HG02678 (cell line): ENCODE results near the gene IRX3.
"Not testable (repeated sequence)": the region's sequence is repeated elsewhere in the genome, so short reads cannot be mapped to it uniquely, and the experiment has no call there.

ENCODE experiments used
- ATAC-seq: cut with Tn5 transposase; IDR thresholded peaks from one replicate; pipeline ENCODE4 v1.9.1; 2021; ENCODE audit warnings: mild to moderate bottlenecking, moderate library complexity; ENCODE audit not compliant: unreplicated experiment

Gene IRX3

DNA sequence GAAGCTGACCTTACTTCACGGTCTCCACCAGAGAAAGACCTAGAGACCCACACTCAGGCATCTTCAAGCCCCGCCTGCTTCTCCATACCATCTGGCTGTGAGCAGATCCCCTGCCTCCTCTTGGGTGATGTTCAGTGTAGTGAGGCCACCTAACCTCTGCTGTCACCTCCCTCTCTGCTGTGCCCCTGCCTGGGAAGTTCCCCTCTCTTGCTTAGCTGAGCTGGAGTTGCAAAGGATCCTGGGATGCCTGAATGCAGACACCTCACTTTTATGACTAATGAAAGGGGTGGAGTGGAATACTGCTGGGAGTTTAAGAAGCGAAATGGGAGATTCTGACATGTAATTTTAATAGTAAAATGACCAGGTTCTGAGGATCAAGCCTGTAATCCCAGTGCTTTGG, 5.8 kb downstream of the IRX3 start:
- ATAC-seq: no peak

DNA sequence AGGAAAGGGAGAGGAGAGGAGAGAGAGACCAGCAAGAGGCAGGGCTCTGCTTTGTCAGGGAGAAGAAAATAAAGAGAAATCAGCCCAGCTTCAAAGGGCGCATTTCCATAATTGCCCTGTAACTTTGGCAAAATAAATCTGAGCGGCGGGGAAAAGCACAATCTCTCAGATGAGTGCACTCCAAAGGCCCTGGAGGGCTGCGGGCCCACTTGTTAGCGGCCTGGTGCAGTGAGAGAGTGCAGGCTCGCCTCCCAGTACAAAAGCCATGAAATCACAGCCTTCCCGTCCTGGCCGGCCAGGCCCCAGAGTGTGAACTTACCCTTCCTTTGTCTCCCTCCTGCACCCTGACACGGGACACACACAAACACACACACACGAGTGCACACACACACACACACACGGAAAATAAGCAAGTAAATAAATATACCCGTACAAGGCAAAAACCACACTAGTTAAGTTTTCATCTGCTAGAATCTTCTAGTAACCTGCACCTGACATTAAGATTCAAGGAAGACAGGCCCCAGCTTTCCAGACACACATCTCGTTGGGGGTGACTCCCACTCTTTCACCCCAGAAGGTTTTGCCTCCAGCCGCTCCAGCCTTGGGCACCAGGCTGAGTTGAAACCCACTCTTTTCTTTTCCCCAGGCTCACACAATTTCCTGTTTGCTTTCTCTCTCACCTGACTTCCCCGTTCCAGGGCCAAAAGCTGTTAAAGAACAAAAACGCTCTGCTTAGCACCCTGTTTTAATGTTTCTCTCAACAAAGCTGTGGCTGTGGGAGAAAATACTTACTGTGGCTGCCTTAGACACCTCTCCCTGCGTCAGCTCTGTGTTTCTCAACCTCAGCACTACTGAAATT, 8.5 kb downstream of the IRX3 start:
- no peak for ATAC-seq

DNA sequence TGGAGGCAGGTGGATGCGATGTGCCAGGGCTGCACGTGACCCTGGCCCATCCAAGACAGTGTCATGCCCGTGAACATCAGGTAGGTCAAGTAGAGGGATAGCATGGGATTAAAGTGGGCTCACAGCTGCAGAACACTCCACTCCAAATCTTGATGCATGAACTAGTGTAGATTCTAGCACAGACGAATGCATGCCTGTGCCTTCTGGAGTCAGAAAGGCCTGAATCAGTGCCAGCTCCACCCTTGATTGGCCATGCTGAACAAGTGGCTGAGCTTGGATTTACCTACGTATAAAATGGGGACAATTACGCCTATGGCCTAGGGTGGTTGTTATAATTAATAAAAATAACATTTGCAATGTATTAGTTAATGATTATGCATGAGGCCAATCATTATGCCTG, 10.6 kb downstream of the IRX3 start:
- ATAC-seq: no peak

DNA sequence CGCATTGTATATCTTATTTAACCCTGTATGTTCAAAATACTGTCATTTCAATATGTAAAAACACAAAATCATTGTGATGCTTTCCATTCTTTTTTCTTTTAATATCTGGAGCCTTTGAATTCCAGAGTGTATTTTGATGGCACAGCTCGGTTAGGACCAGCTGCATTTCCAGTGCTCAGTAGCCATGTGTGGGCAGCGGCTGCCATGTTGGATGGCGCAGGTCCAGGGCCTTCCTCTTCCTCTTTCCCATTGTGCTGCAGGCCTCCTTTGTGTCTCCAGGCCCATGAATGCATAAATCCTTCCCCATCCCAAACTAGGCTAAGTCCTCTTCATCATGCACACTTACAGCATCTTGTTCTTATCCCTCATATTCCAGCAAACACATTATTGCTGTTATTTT, 13.0 kb downstream of the IRX3 start:
- no peak for ATAC-seq

DNA sequence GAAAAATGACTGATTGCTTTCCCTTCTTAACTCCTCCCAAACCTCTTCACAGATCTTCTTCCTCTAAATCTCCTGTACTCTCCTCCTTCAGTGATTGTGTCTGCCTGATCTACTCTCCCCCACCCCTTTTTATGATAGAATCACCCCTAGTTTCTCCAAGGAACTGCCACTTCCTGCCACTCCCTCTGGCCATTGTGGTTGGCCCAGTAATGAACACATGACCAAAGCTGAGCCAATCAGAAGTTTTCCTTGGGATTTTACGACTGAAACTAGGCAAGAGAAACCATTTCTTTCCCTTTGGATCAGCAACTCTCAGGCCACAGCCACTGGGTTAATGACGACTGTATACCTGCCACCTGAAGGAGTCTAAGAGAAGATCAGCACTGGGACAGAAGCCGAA, 15.9 kb downstream of the IRX3 start:
- ATAC-seq: no peak

DNA sequence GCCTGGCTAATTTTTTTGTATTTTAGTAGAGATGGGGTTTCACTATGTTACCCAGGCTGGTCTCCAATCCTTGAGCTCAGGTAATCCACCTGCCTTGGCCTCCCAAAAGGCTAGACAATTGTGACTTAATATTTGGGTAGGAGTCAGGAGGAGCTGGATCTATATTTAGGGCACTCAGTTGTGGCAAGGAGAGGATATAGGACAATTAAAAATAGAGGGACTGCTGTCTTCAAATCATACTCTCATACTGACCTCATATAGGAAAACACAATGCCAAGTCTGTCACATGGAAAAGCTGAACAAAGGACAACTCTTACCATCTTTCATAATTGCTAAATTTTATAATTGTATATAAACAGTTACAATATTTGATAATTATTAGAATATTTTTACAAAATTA, 17.1 kb downstream of the IRX3 start:
- ATAC-seq: no peak

DNA sequence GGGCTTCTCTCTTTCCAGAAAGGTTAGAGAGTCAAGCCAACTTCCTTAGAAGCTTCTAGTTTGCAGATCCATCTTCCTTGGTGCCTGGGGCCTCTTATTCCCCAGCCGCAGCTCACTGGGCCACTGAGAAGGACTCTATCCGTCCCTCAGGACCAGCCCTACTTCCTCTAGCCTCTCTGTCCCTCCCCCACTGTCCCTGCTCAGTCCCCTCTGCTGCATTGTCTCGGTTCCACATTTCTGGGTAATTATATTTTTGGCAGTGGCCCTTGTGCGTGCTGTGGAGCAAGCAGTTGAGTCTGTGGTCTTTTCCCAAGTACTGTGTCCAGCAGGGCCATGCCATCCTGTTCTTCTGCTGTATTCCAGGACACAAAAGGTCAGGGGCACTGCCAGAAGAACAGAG, 17.8 kb downstream of the IRX3 start:
- no peak for ATAC-seq

DNA sequence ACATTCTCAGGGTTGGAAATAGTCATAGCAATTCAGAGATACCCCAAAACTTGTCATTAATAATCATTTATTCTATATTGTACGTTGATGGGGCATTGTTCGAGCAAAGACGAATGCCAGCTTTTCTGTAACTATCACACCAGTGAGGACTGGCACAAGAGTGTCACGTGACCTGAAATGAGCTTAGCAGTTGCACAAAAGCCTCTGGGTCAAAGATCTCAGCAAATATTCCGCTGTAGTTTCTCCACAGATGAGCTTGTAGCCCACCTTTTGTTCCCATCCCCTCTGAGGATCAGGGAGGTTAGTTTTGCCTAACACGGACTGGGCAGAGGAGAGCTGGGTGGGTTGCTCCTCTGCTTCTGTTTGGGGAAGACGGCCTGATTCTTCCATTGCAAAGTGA, 18.2 kb downstream of the IRX3 start:
- no peak for ATAC-seq

DNA sequence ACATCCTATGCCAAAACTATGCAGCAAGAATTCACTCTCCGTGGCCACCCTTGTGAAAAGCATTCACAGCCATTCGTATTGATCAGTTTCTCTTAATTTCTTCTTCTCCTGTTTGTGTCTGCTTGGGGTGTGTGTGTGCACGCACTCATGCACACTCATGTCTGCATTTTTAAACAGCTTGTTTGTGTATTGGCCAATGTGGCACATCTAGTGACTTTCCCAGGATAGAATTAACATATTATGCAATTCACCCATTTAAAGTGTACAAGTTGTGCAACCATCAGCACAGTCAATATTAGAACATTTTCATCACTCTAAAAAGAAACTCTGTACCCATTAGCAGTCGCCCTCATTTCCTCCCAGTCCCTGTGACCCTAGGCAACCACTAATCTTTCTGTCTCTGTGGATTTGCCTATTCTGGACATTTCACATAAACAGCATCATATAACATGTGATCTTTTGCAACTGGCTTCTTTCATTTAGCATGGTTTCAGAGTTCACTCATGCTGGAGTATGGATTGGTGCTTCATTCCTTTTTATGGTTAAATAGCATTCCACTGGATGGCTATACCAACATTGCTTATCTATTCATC, 20.1 kb downstream of the IRX3 start:
- ATAC-seq: no peak

DNA sequence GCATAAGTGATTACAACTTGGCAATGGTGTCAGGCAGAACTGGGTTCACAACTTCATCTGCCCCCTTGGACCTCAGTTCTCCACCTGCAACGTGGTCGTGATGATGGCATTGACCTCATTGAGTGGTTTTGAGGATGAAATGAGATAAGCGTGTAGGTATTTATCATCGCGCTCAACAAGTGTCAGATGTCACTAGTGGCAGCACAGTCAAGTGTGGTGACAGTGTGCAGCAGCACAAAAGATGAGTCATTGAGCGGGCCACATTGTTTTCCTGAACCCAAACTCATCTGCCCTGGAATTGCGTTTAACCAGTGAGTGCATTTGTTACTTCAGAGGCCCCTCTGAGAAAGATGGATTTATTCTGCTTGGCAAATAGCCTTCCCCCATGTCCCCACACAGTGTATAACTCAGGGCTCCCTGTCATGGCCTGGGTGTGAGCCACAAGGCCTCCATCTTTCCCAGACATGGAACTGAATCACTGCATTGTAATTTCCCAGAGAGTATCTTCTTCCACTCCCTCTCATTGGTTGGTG, 20.9 kb downstream of the IRX3 start:
- ATAC-seq: no peak

DNA sequence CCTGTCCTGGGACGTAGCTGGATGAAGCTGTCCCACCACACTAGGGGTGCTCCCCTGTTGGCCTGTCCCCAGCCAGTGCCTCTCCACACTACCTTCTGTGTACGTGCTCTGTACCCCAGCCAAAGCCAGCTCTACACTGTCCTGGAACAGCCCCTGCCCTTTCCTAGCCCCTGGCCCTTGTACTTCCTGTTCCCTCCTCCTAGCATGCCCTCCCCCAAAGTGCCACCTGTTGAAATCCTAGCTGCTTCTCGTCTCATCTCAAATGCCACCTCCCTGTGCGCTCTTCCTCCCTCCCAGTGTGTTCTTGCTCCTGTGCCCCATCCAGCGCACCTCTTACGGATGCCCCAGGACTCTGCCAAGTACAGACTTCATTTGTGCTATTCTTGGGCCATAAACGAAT, 33.5 kb downstream of the IRX3 start:
- no peak for ATAC-seq

DNA sequence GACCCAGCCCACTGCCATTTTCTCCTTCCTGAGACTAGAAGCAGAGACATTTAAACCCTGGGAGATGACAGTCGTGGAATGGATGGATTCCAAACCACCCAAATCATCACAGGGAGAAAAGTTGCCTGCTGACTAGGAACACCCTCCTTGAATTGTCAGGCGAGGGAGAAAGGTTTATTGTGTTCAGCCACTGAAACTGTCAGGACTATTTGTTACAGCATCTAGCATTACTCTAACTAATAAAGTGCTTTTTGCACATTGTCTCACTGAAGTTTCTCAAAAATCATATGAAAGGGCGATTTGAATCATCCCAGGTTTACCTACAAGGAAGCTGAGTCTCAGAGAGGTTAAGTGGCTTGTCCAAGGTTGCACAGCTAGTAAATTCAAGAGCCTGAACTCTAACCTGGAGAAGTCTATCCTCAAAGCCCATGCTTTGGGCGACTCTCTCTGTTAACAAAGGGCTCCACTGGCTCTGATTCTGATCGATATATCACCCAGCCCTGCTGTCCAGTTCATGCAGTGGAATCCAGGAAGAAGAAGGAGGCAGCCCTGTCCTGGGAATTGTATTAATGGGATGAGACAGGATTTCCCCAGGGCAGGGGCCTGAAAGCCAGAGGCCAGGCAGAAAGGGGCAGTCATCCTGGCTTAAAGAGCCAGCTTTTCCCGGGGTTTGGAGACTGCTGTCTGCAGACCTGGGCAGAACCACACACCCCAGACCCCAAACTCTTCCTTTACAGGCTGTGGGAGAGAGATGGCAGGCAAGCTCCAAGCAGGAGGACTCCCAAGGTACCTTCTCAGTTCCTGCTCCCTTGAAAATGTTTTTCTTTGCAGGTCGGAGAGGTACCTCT, 37.5 kb downstream of the IRX3 start:
- ATAC-seq: no peak

DNA sequence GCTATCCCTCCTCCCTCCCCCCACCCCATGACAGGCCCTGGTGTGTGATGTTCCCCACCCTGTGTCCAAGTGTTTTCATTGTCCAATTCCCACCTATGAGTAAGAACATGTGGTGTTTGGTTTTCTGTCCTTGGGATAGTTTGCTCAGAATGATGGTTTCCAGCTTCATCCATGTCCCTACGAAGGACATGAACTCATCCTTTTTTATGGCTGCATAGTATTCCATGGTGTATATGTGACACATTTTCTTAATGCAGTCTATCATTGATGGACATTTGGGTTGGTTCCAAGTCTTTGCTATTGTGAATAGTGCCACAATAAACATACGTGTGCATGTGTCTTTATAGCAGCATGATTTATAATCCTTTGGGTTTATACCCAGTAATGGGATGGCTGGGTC, 38.9 kb downstream of the IRX3 start:
- not testable (repeated sequence) for ATAC-seq

DNA sequence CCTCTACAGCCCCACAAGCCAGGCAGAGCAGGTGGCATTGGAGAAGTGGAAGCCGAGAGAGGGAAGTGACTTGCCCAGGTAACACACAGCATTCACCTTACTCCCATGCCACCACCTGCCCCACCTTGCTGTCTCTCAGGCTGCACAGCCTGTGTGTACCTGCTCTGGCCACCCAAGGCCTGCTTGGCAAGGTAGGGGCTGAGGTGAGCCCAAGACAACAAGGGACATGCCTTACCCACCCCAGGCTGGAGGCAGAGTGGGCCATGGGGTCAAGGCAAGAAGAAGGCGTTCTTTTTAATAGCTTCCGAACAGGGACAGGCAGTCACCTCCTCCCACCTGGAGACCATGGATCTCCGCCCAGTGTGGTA, 40.1 kb downstream of the IRX3 start:
- no peak for ATAC-seq

DNA sequence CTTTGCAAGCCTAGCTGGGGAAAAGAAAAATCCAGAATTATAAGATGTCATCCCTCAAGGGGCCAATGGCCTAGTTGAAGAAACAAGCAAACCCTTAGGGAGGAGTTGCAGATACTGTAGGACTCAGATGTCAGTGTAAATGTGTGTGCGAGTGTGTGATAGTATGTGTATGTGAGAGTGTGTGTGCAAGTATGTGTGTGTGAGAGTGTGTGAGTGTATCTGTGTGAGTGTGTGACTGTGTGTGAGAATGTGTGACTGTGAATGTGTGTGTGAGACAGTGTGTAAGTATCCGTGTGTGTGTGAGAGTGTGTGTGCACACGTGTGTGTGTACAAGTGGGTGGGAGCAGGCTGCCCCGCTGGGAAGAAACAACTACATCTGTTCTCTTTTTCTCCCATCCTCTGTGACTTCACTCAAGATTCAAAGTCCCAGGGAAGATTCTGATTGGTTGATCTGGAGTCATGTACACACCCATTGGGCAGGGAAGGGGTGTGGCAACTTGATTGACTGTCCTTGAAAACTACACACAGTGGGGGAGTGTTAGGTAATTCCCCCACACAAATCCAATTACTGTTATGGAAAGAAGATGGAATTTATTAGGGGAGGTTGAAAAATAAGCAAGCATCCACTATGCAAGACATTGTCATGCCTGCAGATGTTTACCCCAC, 40.7 kb downstream of the IRX3 start:
- ATAC-seq: no peak

DNA sequence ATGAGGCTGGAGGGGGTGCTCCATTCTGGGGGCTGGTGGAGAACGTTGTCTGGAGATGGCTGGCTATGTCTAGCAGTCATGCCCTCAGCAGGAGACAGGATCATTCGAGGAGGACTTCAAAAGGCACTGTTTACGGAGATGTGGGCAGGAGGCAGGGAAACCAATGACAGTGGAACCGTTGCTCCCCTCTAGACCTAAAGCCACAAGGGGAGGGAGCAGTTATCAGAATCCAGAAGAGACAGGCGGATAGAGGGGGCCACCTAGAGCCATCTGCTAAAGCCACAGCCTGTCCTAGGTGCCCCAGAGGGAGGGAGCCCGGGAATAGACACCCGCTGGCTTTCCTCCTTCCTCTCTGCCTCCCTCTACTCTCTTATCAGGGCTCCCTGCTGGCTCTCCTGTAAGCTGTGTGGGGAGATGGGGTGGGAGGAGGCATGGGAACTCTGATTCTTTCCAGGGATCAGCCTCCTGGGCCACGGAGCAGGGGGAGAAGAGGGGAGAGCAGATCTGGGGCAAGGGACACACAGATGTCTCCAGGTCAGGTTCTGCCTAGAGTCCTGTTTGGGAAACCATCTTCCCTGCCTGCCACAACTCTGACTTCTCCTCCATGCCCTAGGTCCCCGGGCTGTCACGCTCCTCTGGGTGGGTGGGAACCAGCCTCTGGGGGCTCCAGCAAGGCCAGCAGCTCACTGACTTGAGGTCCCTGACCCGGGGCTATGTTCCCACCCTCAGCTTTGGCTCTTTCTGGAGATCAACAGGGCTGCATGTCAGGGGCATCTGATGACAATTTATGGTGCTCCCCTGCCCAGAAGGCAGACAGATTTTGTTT, 42.3 kb downstream of the IRX3 start:
- no peak for ATAC-seq

DNA sequence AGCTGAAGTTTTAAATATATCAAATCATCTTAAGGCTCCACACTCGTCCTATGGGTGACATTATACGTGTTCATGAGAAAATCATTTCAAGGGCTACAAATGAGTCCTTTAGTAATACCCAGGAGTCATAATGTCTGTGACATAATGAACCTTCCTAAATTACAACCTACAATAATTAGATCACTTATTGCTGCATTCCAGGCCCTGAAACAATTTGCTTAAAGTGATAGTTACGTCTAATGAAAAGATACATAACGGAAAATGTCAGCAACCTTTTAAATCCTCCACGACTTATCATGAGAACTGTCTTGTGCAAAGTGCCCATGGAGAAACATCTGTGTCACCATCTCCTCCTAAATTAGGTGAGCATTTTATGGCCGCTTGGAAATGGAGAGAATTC, 43.4 kb downstream of the IRX3 start:
- ATAC-seq: no peak

DNA sequence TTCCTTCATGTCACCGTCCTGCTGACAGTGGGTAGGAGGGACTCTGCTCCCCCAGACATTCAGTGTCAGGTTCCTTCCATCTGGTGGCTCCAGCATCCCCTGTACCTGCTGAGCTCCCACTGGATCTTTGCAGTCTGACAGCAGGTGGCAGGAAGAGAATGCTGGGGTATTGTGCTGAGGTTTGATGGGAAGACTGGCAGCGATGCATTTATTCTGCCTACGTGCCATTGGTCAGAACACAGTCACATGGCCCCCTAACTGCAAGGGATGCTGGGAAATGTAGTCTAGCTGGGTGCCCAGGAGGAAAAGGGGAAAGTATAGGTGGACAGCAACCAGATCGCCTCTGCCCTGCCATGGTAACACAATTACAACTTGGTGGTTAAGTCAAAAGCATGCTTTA, 44.4 kb downstream of the IRX3 start:
- ATAC-seq: no peak

DNA sequence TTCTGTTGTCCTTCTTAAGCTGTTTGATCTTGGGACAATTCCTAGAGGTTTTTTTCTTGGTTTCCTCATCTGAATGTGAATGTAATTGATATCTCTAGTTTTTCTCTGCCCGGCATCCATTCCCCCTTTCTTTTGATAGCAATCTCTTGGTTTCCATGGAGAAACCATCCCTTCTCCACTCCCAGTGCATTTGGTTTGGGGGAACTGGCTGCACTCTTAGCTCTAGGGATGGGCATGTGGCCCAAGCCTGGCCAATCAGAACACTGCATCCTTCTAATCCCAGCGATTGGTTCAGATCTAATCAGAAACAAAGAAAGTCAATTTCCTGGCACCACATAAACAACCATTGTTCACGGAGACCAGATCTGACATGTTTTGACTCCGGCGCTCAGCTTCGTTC, 45.1 kb downstream of the IRX3 start:
- no peak for ATAC-seq
